RPMI7951 (cell line): ENCODE results near the gene TBC1D24. TPM values are rescaled to one million over a fixed set of nuclear protein-coding genes. Genes with fewer than 3 reads are reported as not detected.

Experiments
- DNase-seq: peaks from one replicate; pipeline ENCODE4 v3.0.0-alpha.2; 2012; ENCODE audit warnings: low read depth
- total RNA-seq: library from RNA; depleted of rRNA; stranded (reverse); fragments of >200 nt; shearing (Covaris generic); gene quantifications from 2 replicates; pipeline ENCODE4 v1.2.3, GENCODE V29; 2014

The TBC1D24 gene
- total RNA-seq, 1 experiment from 2014 or later, result 4.4 TPM

DNA sequence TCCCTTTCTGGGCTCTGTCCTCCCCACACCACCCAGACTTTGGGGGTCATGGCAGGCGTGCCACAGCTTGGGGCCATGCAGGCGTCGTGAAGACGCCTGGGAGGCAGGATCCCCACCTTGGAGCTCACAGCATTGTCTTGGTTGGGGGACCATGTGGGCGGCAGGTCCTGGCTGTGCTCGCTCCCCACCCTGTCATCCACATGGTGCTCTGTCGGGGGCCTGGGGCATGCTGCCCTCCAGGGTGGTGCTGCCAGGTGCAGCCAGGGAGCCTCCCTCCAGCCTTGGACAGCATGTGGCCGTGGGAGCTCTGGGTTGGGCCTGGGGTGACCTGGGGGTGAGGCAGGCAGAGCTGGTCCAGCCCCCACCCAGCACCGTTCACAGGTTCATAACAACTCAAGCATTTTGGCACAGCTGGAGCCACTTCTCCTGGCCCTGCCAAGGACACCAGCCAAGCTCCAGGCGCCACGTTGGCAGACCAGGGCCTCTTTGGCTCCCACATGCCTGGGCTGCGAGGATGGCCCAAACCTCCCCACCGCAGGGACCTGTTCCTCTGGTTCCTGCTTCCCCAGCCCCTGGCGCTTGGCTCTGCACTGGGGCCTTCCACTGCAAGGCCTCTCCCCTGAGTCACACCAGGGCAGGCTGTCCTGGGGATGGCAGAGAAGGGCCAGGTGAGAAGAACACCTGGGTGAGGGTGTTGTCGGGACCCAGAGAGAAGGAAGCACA, 23.8 kb downstream of the TBC1D24 start:
- DNase-seq, result no peak

DNA sequence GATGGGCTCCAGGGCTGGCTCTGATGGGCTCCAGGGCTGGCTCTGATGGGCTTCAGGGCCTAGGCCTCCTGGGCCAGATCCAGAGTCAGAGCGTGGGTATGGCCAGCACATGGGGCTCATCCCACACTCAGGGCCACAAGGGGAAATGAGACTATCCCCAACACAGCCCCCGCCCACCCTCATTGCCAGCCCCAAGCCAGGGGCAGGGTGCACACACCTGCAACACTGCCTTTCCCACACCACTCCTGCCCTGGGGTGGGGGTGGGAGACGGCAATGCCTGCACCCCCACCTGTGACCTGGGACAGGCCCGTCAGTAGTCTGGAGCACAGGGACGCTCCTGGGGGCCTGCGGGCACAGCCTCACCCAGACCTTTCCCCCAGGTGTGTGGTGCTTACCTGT, 24.5 kb downstream of the TBC1D24 start:
- no peak for DNase-seq

DNA sequence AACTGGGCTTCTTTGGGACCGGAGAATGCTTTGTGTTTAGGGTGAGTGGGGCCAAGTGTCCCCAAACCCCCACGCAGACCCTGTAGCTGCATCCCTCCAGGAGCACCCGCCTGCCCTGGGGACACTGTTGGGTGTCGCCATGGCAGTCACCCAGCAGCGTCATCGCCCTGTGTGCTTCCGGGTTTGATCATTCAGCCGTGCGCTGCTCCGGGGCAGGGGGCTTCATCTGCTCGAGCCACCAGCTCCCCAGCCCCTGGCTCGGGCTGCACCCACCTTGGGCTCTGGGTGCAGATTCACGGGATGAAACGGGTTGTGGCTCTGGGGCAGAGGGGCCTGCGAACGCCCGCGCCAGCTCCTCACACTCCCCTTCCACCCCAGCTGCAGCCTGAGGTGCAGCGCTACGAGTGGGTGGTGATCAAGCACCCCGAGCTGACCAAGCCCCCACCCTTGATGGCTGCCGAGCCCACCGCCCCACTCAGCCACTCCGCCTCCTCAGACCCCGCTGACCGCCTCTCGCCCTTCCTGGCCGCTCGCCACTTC, 25.0 kb downstream of the TBC1D24 start:
- no peak for DNase-seq

DNA sequence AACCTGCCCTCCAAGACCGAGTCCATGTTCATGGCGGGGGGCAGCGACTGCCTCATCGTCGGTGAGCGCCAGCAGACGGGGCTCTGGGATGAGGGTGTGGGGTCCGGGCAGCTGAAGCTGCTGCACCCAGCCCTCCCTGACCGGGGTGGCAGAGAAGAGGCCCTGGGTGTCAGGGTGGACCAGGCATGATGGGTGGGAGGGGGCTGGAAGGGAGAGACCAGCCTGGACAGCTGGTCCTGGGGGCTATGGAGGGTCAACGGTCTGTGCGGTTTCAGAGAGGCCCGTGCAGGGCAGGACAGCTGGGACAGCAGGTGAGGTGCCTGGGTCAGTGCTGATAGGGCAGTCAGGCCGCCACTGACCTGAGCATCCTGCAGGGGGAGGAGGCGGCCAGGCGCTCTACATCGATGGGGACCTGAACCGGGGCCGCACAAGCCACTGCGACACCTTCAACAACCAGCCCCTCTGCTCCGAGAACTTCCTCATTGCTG, 25.5 kb downstream of the TBC1D24 start:
- DNase-seq, result no peak

DNA sequence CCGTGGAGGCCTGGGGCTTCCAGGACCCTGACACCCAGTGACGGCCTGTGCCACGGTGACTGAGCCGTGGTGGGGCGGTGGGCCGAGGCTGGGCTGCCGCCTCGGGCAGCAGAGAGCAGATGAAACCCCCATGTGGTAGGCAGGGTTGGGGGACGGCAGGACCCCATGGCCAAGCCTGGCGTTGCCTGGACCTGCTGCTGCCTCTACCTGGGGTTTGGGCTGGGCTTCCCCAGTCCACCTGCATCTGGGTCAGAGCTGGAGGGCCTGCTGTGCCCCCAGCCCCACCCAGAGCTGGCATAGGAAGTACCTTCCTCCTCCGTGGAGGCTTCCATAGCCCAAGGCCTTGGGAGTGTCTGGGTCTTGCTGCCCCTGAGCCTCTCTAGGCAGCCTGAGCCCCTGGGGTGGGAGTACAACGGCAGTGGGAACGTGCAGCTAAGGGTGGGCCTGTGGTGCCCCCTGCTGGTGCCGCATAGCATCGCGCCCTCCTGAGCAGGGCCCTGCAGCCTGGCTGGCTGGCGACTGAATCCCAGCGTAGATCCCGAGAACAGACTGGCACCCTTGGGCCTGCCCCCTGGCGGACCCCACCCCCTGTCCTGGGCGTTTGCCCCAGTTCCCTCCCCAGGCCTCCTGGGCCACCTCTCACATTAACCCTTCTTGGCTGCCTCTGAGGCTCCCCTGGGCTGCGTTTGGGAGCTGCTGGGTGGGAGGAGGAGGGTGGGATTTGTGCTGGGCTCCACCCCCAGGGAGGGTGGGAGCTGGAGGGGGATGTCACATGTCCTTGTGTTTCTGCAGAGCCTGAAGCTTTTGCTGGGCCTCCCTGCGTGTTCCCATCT, 26.2 kb downstream of the TBC1D24 start:
- DNase-seq, result peak; percentile 57

DNA sequence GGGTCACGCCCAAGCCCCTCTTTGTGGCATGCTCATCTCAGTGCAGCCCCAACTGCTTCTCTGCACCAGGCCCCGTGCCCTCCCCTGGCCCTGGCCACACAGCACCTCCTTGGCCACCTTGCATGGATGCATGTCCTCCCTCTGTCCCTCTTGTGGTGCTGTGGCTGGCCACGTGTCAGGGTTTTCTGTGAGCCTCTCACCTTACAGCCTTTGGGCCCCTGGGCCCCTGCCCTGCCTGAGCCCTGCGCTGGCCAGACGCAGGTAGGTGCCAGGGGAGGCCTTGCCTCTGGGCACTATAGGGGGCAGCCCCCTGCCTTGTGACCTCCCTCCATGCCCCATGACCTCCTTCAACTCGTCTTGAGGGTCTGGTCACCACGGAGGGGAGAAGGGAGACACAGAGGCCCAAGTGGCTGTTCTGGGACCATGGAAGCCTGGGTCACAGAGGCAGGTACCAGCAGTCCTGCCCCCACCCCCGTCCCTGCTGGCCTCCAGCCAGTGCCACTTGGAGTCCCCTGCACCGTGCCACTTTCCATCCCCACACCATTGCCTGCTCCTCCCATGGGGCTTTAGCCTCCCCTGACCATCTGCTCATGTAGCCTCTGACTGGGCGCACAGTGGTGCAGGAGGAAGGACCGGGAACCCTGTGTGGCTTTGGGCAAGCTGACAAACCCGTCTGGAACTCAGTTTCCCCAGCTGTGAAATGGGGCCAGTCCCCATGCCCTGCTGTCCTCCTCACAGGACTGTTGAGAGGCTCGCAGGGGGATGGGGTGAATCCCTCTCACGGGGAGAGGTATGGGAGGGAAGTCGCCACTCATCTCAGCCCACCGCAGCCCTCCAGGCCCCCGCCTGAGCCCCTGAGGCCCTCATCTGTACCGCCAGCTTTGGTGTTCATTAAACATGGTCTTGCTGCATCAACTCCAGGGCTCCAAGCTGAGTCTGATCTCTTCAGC, 27.3 kb downstream of the TBC1D24 start:
- no peak for DNase-seq

DNA sequence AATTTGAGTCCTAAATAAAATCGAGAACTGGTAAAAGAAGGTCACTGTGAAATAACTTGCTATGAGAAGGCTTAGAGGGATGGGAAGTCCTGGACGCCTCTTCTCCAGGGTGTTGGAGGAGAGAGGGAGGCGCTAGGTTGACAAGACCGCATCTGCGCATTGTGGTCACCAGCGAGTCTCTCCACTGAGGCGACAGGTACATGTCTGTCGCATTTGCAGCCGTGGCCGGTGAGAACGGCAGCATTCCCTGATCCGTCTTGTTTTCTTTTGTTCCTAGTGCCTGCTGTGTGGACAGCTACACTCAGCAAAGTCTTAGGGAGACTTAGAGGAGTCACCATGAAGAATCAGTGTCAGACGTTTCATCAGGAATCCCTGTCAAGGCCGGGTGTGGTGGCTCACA, 30.8 kb downstream of the TBC1D24 start:
- no peak for DNase-seq

DNA sequence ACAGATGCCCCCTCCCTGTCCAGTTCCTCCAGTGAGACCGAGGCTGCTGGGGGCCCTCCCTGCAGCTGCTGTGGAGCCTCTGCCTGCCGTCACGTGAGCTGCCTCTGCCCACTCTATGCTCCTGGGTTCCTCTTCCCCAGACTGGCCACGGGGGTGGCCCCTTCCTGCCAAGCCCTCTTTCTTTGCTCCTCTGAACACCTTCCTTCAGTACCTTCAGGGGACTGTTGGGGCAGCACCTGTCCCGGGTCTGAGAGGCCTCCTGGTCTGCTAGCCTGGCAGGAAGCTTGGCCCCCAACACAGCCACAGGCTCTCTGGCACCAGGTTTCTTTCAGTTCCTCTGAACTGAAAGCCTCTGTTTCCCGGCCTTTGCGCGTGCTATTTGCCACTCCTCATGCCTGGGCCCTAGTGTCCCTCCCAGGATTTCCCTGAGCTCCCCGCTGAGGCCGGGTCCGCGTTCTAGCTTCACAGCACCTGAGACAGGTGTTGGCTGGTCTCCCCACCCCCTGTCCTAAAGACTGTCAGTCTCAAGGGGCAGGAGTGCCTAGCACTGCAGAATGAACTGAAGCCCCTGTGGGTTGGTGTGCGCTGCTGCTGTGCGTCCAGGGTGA, 32.2 kb downstream of the TBC1D24 start:
- DNase-seq, result no peak

DNA sequence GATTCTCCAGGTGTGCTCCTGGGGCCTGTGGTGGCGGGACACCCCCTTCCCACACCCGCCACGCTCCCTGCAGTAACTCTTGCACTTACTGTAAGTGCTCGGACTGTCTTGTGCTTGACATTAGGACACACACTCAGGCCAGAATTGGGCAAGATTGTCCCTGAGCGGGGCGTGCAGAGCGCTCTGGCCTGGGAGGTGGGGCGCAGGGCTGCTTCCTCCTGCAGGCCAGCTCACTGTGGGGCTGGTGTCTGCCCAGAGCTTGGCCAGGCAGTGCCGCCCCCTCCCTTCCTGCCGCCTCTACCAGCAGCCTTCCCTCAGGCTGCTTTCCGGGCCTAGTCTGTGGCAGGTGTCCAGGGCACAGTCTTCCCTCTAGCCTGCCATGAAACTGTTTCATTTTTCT, 32.7 kb downstream of the TBC1D24 start:
- DNase-seq, result no peak

DNA sequence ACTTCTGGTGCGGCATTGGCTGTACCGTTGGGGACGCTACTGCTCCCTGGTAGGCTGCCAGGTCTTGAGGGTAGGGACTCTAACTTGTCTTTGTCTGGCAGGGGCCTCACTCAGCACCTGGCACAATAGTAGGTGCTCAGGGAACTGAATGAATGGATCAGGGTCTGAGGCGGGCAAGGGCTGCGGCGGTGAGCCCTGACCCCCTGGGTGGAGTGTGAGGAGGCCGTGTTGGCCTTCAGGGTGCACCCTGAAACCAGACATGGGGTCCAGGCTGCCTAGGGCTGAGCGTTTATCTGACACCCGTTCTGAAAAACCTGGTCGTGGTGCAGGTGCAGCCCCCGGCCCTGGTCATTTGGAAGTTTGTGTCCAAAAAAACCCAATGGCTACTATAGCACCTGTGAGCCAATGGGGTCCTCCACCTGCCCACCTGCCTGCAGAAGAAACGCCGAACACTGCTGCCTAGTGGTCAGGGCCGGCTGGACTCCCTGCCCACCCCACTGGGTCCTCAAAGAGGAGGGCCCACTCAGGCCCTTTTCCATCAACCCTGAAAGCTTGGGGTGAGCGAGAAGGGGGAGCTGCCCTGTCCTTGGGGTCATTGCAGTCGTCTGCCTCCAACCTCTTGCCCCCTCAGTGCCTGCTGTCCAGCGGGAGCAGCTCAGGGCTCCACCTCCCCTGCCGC, 33.9 kb downstream of the TBC1D24 start:
- DNase-seq, result no peak

DNA sequence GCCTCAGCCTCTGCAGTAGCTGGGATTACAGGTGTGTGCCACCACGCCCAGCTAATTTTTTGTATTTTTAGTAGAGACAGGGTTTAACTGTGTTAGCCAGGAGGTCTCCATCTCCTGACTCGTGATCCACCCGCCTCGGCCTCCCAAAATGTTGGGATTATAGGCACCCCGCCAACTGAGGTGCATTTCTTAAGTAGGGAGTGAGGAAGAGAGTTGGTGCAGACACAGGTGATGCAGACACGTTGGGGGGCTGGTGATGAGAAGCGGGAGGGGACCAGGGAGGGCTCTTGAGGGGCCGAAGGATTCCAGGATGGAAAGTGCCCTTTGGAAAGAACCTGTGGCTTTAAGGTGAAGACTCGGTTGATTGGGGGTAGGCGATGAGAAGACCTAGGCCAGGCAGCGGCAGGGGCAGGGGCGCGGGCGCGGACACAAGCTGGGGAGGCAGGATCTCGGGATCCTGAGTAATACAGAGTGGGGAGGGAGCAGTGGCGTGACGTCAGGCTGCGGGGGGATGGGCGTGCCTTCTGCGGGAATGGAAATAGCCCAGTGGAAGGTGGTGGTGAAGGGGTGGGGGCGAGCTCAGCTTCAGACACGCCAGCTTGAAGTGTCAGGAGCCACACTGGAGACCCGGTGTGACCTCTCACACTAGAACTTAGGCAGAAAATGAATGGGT, 36.3 kb downstream of the TBC1D24 start:
- no peak for DNase-seq

DNA sequence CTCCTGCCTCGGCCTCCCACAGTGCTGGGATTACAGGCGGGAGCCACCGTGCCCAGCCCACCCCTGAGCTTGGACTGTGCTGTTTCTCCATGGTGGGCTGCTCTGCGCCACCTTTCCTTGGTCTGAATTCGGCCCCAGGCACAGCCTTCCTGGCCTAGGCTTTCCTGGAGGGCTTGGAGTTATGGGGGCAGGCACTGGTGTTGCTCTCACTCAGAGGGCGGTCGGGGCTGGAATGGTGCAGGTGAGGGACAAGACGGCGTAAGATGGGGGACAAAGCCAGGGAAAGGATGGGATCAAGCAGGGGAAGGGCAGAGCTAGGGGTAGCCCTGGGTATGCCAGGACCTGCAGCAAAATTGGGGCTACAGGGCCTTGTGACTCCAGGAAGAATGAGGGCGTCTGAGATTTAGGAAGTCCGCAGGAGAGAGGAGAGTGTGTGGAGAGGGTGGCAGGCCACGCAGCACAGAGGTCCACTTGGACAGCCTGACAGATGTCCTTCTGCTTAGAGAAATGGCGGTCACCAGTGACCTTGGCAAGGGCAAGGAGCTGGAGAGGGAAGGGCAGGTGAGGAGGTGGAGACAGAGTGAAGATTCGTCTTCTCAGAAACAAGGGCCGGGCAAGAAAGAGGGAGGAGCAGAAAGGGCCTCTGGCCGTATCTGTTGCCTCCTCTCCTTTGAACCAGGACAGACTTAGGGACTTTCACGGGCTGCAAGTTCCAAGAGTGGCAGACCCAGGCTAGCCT, 37.2 kb downstream of the TBC1D24 start:
- DNase-seq, result no peak

DNA sequence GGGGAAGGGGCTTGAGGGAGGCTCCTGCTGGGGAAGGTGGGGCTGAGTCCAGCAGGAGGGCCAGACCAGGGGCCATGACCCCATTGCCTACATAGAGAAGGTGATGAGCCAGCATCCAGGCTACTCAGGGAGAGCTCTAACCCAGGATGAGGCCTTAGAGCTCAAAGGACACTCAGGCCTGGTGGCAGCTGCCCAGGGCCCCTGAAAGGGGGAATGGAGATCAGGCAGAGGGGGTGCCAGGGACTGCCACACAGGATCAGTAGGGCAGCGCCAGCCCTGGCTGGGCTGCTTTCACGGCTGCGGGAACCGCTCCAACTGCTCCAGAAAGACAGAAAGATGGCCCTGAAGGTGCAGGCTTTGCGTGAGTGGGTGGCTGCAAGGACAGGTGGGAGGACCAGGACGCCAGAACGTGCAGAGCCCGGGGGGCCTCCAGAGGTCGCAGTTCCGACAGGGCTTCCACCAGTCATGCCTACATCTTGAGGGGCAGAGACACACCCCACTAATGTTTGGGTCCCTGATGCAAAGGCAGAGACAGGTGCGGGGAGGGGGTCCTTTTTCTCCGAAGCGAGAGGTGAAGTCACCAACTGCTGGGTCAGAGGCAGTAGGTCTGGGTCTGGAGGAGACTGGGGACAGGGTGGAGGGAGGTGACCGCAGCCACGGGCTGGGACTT, 37.9 kb downstream of the TBC1D24 start:
- no peak for DNase-seq

DNA sequence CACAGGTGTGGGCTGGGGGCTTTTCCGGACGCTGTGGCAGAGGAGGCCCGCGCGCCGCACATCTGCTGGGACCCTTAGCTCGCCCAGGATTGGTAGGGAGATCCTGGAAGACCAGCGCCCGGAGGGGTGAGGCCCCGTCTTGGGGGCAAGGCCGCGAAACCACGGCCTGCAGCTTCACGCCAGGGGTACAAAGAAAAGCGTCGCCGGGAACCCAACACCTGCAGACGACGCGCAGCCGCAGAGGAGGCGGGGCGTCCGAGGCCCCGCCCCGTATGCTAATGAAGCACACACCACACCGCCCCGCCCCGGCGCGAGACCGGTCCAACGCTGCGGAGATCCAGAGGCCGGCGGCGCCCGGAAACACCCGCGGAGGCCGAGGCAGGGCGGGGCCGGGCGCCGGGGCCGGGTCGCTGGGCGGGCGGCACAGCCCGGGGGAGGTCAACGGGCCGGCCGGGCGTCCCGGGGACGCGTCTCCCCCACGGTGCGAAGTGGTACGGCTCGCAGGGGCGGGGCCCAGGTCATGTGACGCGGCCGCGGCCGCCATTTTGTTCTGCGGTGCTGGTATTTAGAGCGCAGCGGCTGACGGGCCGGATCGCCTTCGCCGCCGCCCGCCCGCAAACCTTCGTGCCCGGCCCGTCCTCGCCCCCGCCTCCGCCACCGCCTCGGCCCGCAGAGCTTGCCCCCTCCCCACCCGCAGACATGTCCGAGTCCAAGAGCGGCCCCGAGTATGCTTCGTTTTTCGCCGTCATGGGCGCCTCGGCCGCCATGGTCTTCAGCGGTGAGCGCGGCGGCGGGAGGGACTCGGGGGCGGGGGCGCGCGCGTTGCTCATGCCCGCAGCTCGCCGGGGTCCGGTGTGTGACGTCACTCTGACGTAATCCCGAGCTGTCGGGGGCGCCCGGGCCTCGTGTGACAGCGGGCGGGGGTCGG, 38.7 kb downstream of the TBC1D24 start, which contains the start of gene ATP6V0C:
TSS of gene ATP6V0C (plus strand) at position 548 of the 928 bp plus-strand sequence. CDS start at position 700, 152 bp downstream.
- DNase-seq, result peak; percentile 81

DNA sequence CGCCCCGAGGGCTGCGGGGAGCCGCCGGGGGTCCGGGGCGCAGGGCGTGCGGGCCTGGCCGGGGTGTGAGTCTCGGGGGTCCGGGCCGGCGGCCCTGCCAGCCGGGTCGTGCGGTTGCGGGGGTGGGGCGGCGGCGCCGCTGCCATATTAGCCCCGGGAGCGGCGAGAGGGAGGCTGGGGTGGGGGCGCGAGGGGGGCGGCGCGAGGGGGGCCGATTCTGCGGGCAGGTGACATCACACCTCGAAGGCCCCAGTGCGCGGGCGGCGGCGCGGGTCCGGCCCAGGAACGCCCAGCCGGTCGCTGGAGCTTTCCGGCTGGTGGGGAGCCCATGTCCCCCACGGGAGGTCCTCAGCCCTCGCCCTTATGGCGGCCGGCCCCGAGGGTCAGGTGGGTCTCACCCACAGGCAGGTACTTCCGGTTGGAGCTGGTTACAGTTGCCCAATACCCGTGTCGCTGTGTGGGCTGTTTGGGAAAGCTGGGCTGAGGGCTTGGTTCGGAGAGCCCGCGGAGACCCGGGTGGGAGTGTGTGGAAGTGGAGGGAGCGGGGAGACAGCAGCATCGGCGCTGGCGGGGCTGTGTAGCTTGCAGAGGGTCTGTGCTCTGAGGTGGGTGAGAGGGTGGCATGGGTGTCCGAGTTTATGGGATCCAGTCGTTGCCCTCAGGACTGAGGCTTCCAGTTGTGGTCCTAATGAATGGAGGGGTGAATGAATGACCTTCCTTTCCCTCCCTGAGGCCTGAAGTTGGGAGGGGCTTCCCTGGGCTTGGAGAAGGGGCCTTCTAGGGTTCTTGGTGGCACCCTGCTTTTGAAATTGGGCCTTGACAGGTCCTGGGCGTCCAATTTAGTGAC, 39.6 kb downstream of the TBC1D24 start:
- no peak for DNase-seq

DNA sequence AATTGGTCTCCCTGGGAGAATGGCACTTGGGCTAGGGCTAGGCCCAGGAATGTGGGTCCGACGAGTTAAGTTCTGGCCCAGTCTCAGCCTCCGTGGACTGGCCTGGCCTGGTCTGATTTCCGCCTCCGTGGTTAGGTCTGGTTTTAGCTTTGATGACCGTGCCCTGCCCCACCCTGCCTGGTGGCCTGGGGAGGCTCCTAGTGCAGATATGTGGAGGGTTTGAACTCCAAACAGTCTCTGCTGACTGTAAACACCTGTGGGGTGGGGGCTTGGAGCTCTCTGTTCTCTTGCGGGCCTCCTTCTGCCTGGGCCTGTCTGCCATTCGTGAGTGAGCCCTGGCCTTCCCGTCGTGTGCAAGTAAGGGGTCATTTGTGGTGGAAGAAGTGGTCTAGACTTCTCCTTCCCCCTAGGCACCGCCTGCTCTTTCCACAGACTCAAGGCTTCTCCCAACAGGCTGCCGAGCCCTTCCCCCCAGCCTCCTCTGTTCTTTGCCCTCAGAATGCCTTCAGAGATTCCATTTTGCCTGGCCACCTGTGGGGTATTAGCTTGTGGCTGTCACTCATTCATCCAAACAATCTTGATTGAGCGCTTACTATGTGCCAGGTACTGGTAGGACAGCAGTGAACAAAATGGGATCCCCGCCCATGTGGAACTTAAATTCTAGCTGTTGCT, 40.4 kb downstream of the TBC1D24 start:
- no peak for DNase-seq
